Activated B cell treated with CpG ODN at 0.5 μM for 24 hours (primary cell): ENCODE results near the gene CABLES1. TPM values are rescaled to one million over a fixed set of nuclear protein-coding genes. Genes with fewer than 3 reads are reported as not detected.

Experiments used
- ATAC-seq: fragments of 200-7000 bp; cut with Tn5 transposase; one replicate; pipeline ENCODE4 v1.10.0; 2021; ENCODE audit warnings: low read depth, mild to moderate bottlenecking, moderate library complexity
- CTCF ChIA-PET: fragments of 350-600 bp; sonication (Branson Sonifier 250); formaldehyde crosslinking; loops from one replicate; lab custom pipeline; 2021; ENCODE audit warnings: antibody characterized with exemption; lab: Charles Lee
- POLR2A ChIA-PET: fragments of 350-600 bp; sonication (Branson Sonifier 250); formaldehyde crosslinking; loops from one replicate; lab custom pipeline; 2021; ENCODE audit warnings: antibody characterized with exemption; lab: Charles Lee
- DNase-seq: peaks from one replicate; pipeline ENCODE4 v3.0.0; 2022
- H3K27ac Mint-ChIP-seq: one replicate; pipeline ENCODE4 v1.8.0; 2020; ENCODE audit warnings: mixed read lengths
- H3K27me3 Mint-ChIP-seq: one replicate; pipeline ENCODE4 v1.8.0; 2021; ENCODE audit warnings: mixed read lengths
- H3K36me3 Mint-ChIP-seq: one replicate; pipeline ENCODE4 v1.8.0; 2021; ENCODE audit warnings: low read depth, mixed read lengths
- H3K4me1 Mint-ChIP-seq: one replicate; pipeline ENCODE4 v1.8.0; 2021; ENCODE audit warnings: mixed read lengths
- H3K4me3 Mint-ChIP-seq: one replicate; pipeline ENCODE4 v1.8.0; 2020; ENCODE audit warnings: mild to moderate bottlenecking, mixed read lengths
- H3K9me3 Mint-ChIP-seq: one replicate; pipeline ENCODE4 v1.8.0; 2020; ENCODE audit warnings: mixed read lengths
- CTCF ChIP-seq: fragments of 200-600 bp; IDR thresholded peaks from one replicate; pipeline ENCODE4 v1.8.0; 2022; ENCODE audit warnings: antibody characterized with exemption, mild to moderate bottlenecking
- intact Hi-C: fragments of 100-400 bp; cut with micrococcal nuclease; formaldehyde crosslinking; loops from one replicate; pipeline ENCODE4 v1.15.1; 2024
- total RNA-seq: library from RNA; stranded (reverse); gene quantifications from 2 replicates; pipeline ENCODE4 v1.2.3, GENCODE V29; 2022

CABLES1 gene
- total RNA-seq, 1 donor from 2014 or later: 32.3 TPM

GRCh38 chr18:23101861-23102432 lies 33.3 kb upstream of the CABLES1 start:
- Mint-ChIP-seq H3K27ac (no peak overlapping the region), H3K27me3 (peaks cover 9% of the 10 kb centered on the region), H3K4me1 (no peaks in the 10 kb centered on the region), H3K36me3 (no peaks in the 10 kb centered on the region), H3K4me3 (no peak overlapping the region), H3K9me3 (no peaks in the 10 kb centered on the region)
- ATAC-seq: no peak
- ChIA-PET CTCF (no interaction called here), POLR2A (no interaction called here)
- DNase-seq: no peak
- intact Hi-C loops: no loop called here
- no peak for TF ChIP-seq CTCF

- CTCF ChIA-PET: no interaction called here
- H3K9me3 Mint-ChIP-seq: no peaks in the 10 kb centered on the region
- H3K36me3 Mint-ChIP-seq: no peaks in the 10 kb centered on the region
- POLR2A ChIA-PET: no interaction called here
- intact Hi-C loops: no loop called here
- no peak for TF ChIP-seq CTCF
- H3K4me1 Mint-ChIP-seq: no peaks in the 10 kb centered on the region
- H3K27ac Mint-ChIP-seq: no peak overlapping the region
- peaks cover 11% of the 10 kb centered on the region for H3K27me3 Mint-ChIP-seq
- DNase-seq (no peak), ATAC-seq (no peak)
- H3K4me3 Mint-ChIP-seq: no peak overlapping the region
Measured at GRCh38 chr18:23102493-23103261, 32.6 kb upstream of the CABLES1 start.

- Mint-ChIP-seq H3K36me3 (no peaks in the 10 kb centered on the region), H3K4me3 (no peak overlapping the region), H3K27ac (peak overlapping the region; percentile 56), H3K9me3 (no peaks in the 10 kb centered on the region), H3K27me3 (peaks cover 13% of the 10 kb centered on the region), H3K4me1 (no peaks in the 10 kb centered on the region)
- no peak for ATAC-seq
- CTCF ChIA-PET: no interaction called here
- intact Hi-C loops: no loop called here
- DNase-seq: no peak
- POLR2A ChIA-PET: no interaction called here
- TF ChIP-seq CTCF: no peak
Measured at GRCh38 chr18:23103449-23103848, 31.8 kb upstream of the CABLES1 start.

- no peak for TF ChIP-seq CTCF
- intact Hi-C loops: no loop called here
- CTCF ChIA-PET: no interaction called here
Measured at GRCh38 chr18:23105030-23105429, 30.3 kb upstream of the CABLES1 start.

GRCh38 chr18:23105581-23106219 lies 29.6 kb upstream of the CABLES1 start:
- ATAC-seq (no peak), DNase-seq (no peak)
- no peaks in the 10 kb centered on the region for H3K36me3 Mint-ChIP-seq
- ChIA-PET POLR2A (no interaction called here), CTCF (no interaction called here)
- no peak overlapping the region for H3K27ac Mint-ChIP-seq
- no peak for TF ChIP-seq CTCF
- intact Hi-C loops: no loop called here
- H3K4me3 Mint-ChIP-seq: no peak overlapping the region
- no peaks in the 10 kb centered on the region for H3K9me3 Mint-ChIP-seq
- no peaks in the 10 kb centered on the region for H3K4me1 Mint-ChIP-seq
- H3K27me3 Mint-ChIP-seq: peaks cover 13% of the 10 kb centered on the region

More at GRCh38 chr18:23105030-23105429, 30.3 kb upstream of the CABLES1 start:
- POLR2A ChIA-PET: no interaction called here
- Mint-ChIP-seq H3K4me3 (no peak overlapping the region), H3K9me3 (no peaks in the 10 kb centered on the region), H3K27ac (no peak overlapping the region), H3K27me3 (peaks cover 13% of the 10 kb centered on the region), H3K36me3 (no peaks in the 10 kb centered on the region), H3K4me1 (no peaks in the 10 kb centered on the region)
- DNase-seq: no peak
- no peak for ATAC-seq
